H9 (cell line): ENCODE results near the gene CTNNA3. TPM values are rescaled to one million over a fixed set of nuclear protein-coding genes. Genes with fewer than 3 reads are reported as not detected.

ENCODE experiments used
- DNase-seq: peaks from one replicate; pipeline ENCODE4 v3.0.0-alpha.2; 2017
- H2AFZ ChIP-seq: one replicate; pipeline ENCODE4 v1.6.1; 2013; ENCODE audit warnings: mild to moderate bottlenecking, low read length, control low read depth, moderate library complexity
- H2AK5ac ChIP-seq: 2 replicates; pipeline ENCODE4 v1.6.1; 2013; ENCODE audit warnings: low read length, control low read depth, mixed read lengths; ENCODE audit not compliant: insufficient read length
- H2BK120ac ChIP-seq: one replicate; pipeline ENCODE4 v1.6.1; 2013; ENCODE audit warnings: low read depth, mild to moderate bottlenecking, low read length, control low read depth, inconsistent platforms; ENCODE audit not compliant: poor library complexity, severe bottlenecking
- H2BK12ac ChIP-seq: 2 replicates; pipeline ENCODE4 v1.6.1; 2013; ENCODE audit warnings: low read length, control low read depth, mixed read lengths, low read depth; ENCODE audit not compliant: insufficient read length
- H2BK15ac ChIP-seq: 2 replicates; pipeline ENCODE4 v1.6.1; 2013; ENCODE audit warnings: low read depth, low read length, control low read depth
- H2BK20ac ChIP-seq: one replicate; pipeline ENCODE4 v1.6.1; 2013; ENCODE audit warnings: low read depth, mild to moderate bottlenecking, low read length, control low read depth, inconsistent platforms; ENCODE audit not compliant: poor library complexity, severe bottlenecking
- H2BK5ac ChIP-seq: 2 replicates; pipeline ENCODE4 v1.6.1; 2013; ENCODE audit warnings: low read length, control low read depth, mixed read lengths; ENCODE audit not compliant: insufficient read length
- H3K14ac ChIP-seq: 2 replicates; pipeline ENCODE4 v1.6.1; 2013; ENCODE audit warnings: low read length, control low read depth; ENCODE audit not compliant: insufficient read depth
- H3K18ac ChIP-seq: 2 replicates; pipeline ENCODE4 v1.6.1; 2013; ENCODE audit warnings: low read depth, mild to moderate bottlenecking, mixed read lengths, low read length, control low read depth; ENCODE audit not compliant: insufficient read length
- H3K23ac ChIP-seq: 2 replicates; pipeline ENCODE4 v1.6.1; 2013; ENCODE audit warnings: low read length, control low read depth, mixed read lengths, low read depth; ENCODE audit not compliant: insufficient read length
- H3K23me2 ChIP-seq: 2 replicates; pipeline ENCODE4 v1.6.1; 2013; ENCODE audit warnings: low read depth, mild to moderate bottlenecking, mixed read lengths, low read length, control low read depth; ENCODE audit not compliant: insufficient read length, poor library complexity, severe bottlenecking
- H3K27ac ChIP-seq: 2 replicates; pipeline ENCODE4 v1.5.1; 2013; ENCODE audit warnings: low read length, control low read depth, mixed read lengths, low read depth; ENCODE audit not compliant: insufficient read length
- H3K27me3 ChIP-seq: 2 replicates; pipeline ENCODE4 v1.6.1; 2013; ENCODE audit warnings: low read length, control low read depth, inconsistent platforms; ENCODE audit not compliant: insufficient read depth
- H3K4ac ChIP-seq: 2 replicates; pipeline ENCODE4 v1.6.1; 2013; ENCODE audit warnings: low read depth, mild to moderate bottlenecking, control low read depth, inconsistent platforms, low read length, moderate library complexity
- H3K4me1 ChIP-seq: 2 replicates; pipeline ENCODE4 v1.6.1; 2013; ENCODE audit warnings: low read length, control low read depth, inconsistent platforms; ENCODE audit not compliant: insufficient read depth
- H3K4me2 ChIP-seq: 2 replicates; pipeline ENCODE4 v1.6.1; 2013; ENCODE audit warnings: low read length, control low read depth, mixed read lengths; ENCODE audit not compliant: insufficient read length, insufficient read depth
- H3K56ac ChIP-seq: 2 replicates; pipeline ENCODE4 v1.6.1; 2013; ENCODE audit warnings: low read depth, mild to moderate bottlenecking, mixed read lengths, low read length, control low read depth; ENCODE audit not compliant: insufficient read length
- H3K79me1 ChIP-seq: 2 replicates; pipeline ENCODE4 v1.6.1; 2013; ENCODE audit warnings: low read depth, mild to moderate bottlenecking, moderate library complexity, low read length, control low read depth, inconsistent platforms; ENCODE audit not compliant: insufficient read depth, poor library complexity, severe bottlenecking
- H3K79me2 ChIP-seq: 2 replicates; pipeline ENCODE4 v1.6.1; 2013; ENCODE audit warnings: low read length, control low read depth, inconsistent platforms; ENCODE audit not compliant: insufficient read depth
- H3K9ac ChIP-seq: 2 replicates; pipeline ENCODE4 v1.6.1; 2013; ENCODE audit warnings: low read length, control low read depth, mixed read lengths; ENCODE audit not compliant: insufficient read length; ENCODE audit errors: extremely low read depth
- H3K9me3 ChIP-seq: one replicate; pipeline ENCODE4 v1.6.1; 2013; ENCODE audit warnings: low read depth, low read length, inconsistent platforms; ENCODE audit not compliant: control insufficient read depth
- H3T11ph ChIP-seq: one replicate; pipeline ENCODE4 v1.6.1; 2013; ENCODE audit warnings: mild to moderate bottlenecking, low read length, control low read depth, inconsistent platforms
- H4K20me1 ChIP-seq: one replicate; pipeline ENCODE4 v1.6.1; 2013; ENCODE audit not compliant: control insufficient read depth, insufficient read length, insufficient read depth
- H4K5ac ChIP-seq: 2 replicates; pipeline ENCODE4 v1.6.1; 2013; ENCODE audit warnings: low read depth, mild to moderate bottlenecking, mixed read lengths, low read length, control low read depth; ENCODE audit not compliant: insufficient read length
- H4K8ac ChIP-seq: replicated peaks from 2 replicates; pipeline ENCODE4 v1.6.1; 2013; ENCODE audit warnings: low read length, control low read depth, mixed read lengths, low read depth; ENCODE audit not compliant: insufficient read length
- H4K91ac ChIP-seq: 2 replicates; pipeline ENCODE4 v1.6.1; 2013; ENCODE audit warnings: low read depth, mild to moderate bottlenecking, moderate library complexity, mixed read lengths, low read length, control low read depth; ENCODE audit not compliant: insufficient read length
- H3K27ac Mint-ChIP-seq, 3 experiments: 2 replicates in 2 of 3; 3 replicates in 1 of 3; pipeline ENCODE4 v1.8.0; 2020 to 2021; ENCODE audit warnings: mixed read lengths in 3 of 3, mild to moderate bottlenecking in 1 of 3, moderate library complexity in 1 of 3
- H3K27me3 Mint-ChIP-seq: 2 replicates; pipeline ENCODE4 v1.8.0; 2021; ENCODE audit warnings: low read depth, mild to moderate bottlenecking, moderate library complexity, mixed read lengths
- H3K36me3 Mint-ChIP-seq, 3 experiments: 2 replicates in 2 of 3; 3 replicates in 1 of 3; pipeline ENCODE4 v1.8.0; 2020 to 2021; ENCODE audit warnings: low read depth in 3 of 3, mixed read lengths in 3 of 3; ENCODE audit not compliant: insufficient read depth in 1 of 3
- H3K4me1 Mint-ChIP-seq, 2 experiments: 2 replicates each; pipeline ENCODE4 v1.8.0; 2020; ENCODE audit warnings: mixed read lengths in 2 of 2
- H3K4me3 Mint-ChIP-seq, 2 experiments: 2 replicates in 1 of 2; 3 replicates in 1 of 2; pipeline ENCODE4 v1.8.0; 2020 to 2021; ENCODE audit warnings: mild to moderate bottlenecking in 2 of 2, mixed read lengths in 2 of 2, moderate library complexity in 1 of 2
- H3K9me3 Mint-ChIP-seq, 2 experiments: 2 replicates in 1 of 2; 3 replicates in 1 of 2; pipeline ENCODE4 v1.8.0; 2020; ENCODE audit warnings: mild to moderate bottlenecking in 2 of 2, mixed read lengths in 2 of 2, moderate library complexity in 1 of 2
- CTCF ChIP-seq: fragments of 200-600 bp; sonication (generic); conservative IDR thresholded peaks from 3 replicates; pipeline ENCODE4 v1.8.0; 2021; ENCODE audit warnings: antibody characterized with exemption, mild to moderate bottlenecking
- total RNA-seq: library from RNA; stranded (reverse); gene quantifications from 2 replicates; pipeline ENCODE4 v1.2.1, GENCODE V29; 2021

Gene CTNNA3
- total RNA-seq, 1 experiment from 2014 or later: 3.3 TPM

GRCh38 chr10:67087135-67087425 is 608.9 kb downstream of the CTNNA3 start:
- Histone ChIP-seq H3K56ac (no peak overlapping the region), H3K9ac (no peak overlapping the region), H3K23ac (no peak overlapping the region), H3T11ph (no peak overlapping the region), H4K8ac (no peak overlapping the region), H4K5ac (no peak overlapping the region), H2BK15ac (no peak overlapping the region), H3K9me3 (no peaks in the 10 kb centered on the region), H2BK12ac (no peak overlapping the region), H2BK120ac (no peak overlapping the region), H2AFZ (no peak overlapping the region), H3K79me2 (no peaks in the 10 kb centered on the region), H2BK5ac (no peak overlapping the region), H3K14ac (no peak overlapping the region), H3K27ac (no peak overlapping the region), H4K20me1 (no peaks in the 10 kb centered on the region), H4K91ac (no peak overlapping the region), H2BK20ac (no peak overlapping the region), H3K18ac (no peak overlapping the region), H3K23me2 (no peaks in the 10 kb centered on the region), H3K27me3 (no peaks in the 10 kb centered on the region), H3K4ac (no peak overlapping the region), H3K79me1 (no peaks in the 10 kb centered on the region), H3K4me1 (no peaks in the 10 kb centered on the region), H3K4me2 (no peak overlapping the region), H2AK5ac (no peak overlapping the region)
- Mint-ChIP-seq H3K4me1 (no peaks in the 10 kb centered on the region), H3K9me3 (no peaks in the 10 kb centered on the region), H3K4me3 (no peak overlapping the region), H3K36me3 (no peaks in the 10 kb centered on the region), H3K27me3 (no peaks in the 10 kb centered on the region), H3K27ac (no peak overlapping the region)
- no peak for DNase-seq
- no peak for TF ChIP-seq CTCF
